ENCODE data around the gene TCF3.

DNA sequence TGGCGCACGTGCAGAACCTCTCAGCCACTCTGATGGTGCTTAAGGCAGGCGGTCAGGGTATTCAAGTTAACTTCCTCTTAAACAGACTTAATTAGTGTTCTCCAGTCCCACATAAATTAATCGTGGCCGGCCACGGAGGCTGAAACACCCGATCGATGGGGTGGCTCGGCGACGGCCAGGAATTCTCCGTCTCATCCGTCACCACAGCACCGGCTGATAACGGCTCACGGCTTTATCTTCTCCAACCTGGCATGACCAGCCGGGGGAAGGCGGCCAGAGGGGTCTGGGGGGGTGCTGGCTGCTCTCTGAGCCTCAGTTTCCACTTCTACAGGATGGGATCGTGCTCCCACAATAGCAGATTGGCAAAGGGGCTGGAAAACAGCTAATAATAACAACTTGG, 32.6 kb upstream of the TCF3 start:
- no peak for TF ChIP-seq POLR2A (IDR thresholded peaks at IDR 0.05; ENCODE audit: low read depth, low read length)
- no peak for TF ChIP-seq POLR2AphosphoS5 (IDR thresholded peaks at IDR 0.05; ENCODE audit: low read depth, low read length)
